Measurements from ENCODE around the gene MAP3K13. TPM values are rescaled to one million over a fixed set of nuclear protein-coding genes. Genes with fewer than 3 reads are reported as not detected.

The MAP3K13 gene
- total RNA-seq, 3 donors from 2014 or later: 36.4 to 61.0 (median 45.9) TPM

DNA sequence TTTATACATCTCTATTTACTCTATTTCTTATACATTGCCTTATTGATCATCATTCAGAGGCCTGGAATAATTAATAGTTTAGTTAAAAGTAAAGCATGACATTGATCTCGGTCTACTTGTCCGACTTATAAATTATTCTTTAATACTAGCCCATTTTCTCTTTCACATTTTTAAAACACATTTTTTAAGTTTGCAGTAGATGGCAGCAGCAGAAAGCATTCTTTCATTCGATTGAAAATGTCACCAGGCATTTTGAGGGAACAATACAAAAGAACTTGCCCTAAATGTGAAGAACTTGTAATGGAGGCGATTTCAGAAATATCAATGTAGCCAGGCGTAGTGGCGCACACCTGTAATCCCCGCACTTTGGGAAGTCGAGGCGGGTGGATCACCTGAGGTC lies 15.5 kb upstream of the MAP3K13 start:
- Histone ChIP-seq H3K4me1 (ENCODE audit: low read depth) (peaks cover 3% of the 10 kb centered on the region), H3K9me3 (no peaks in the 10 kb centered on the region), H3K4me3 (no peak overlapping the region), H3K36me3 (ENCODE audit: low read depth) (no peaks in the 10 kb centered on the region)
- ATAC-seq (no peak), DNase-seq (no peak)
- intact Hi-C loops (cut with DNase I, micrococcal nuclease): no loop called here
- TF ChIP-seq, protein P1, sequence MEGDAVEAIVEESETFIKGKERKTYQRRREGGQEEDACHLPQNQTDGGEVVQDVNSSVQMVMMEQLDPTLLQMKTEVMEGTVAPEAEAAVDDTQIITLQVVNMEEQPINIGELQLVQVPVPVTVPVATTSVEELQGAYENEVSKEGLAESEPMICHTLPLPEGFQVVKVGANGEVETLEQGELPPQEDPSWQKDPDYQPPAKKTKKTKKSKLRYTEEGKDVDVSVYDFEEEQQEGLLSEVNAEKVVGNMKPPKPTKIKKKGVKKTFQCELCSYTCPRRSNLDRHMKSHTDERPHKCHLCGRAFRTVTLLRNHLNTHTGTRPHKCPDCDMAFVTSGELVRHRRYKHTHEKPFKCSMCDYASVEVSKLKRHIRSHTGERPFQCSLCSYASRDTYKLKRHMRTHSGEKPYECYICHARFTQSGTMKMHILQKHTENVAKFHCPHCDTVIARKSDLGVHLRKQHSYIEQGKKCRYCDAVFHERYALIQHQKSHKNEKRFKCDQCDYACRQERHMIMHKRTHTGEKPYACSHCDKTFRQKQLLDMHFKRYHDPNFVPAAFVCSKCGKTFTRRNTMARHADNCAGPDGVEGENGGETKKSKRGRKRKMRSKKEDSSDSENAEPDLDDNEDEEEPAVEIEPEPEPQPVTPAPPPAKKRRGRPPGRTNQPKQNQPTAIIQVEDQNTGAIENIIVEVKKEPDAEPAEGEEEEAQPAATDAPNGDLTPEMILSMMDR (IDR thresholded peaks at IDR 0.05): no peak

DNA sequence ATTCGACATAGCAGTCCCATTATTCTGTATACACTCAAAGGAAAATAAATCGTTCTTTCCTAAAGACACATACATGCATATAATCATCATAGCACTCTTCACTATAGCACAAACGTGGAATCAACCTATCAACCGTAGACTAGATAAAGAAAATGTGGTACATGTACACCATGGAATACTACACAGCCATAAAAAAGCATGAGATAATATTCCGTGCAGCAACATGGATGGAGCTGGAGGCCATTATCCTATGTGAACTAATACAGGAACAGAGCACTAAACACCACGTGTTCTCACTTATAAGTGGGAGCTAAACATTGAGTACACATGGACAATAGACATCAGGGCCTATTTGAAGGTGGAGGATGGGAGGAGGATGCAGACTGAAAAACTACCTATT lies 12.1 kb upstream of the MAP3K13 start:
- Histone ChIP-seq H3K4me3 (no peak overlapping the region), H3K4me1 (ENCODE audit: low read depth) (peaks cover 3% of the 10 kb centered on the region), H3K36me3 (ENCODE audit: low read depth) (no peaks in the 10 kb centered on the region), H3K9me3 (no peaks in the 10 kb centered on the region)
- TF ChIP-seq, protein P1 (IDR thresholded peaks at IDR 0.05): no peak
- no peak for DNase-seq
- no peak for ATAC-seq
- intact Hi-C loops (cut with DNase I, micrococcal nuclease): no loop called here

DNA sequence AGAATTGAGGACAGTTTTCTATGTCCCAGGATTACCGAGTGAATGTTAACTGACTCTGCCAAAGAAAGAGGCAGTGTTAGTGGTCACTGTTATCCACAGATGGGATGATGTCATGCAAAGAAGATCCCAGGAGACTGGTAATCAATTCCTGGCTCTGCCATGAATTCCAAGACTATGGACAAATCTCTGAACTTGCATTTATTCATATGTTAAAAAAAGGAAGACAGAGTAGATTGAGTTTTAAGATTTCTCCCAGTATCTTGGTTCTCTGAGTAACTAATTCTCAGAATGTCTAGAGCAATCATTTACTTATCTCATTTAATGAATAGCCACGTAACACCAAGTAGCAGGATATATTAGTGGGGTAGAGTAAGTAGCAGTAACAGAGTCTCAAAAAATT lies 11.5 kb upstream of the MAP3K13 start:
- Histone ChIP-seq H3K36me3 (ENCODE audit: low read depth) (no peaks in the 10 kb centered on the region), H3K4me1 (ENCODE audit: low read depth) (peaks cover 3% of the 10 kb centered on the region), H3K4me3 (no peak overlapping the region), H3K9me3 (no peaks in the 10 kb centered on the region)
- ATAC-seq (no peak), DNase-seq (no peak)
- TF ChIP-seq, protein P1 (IDR thresholded peaks at IDR 0.05): no peak
- intact Hi-C loops (cut with DNase I, micrococcal nuclease): no loop called here

DNA sequence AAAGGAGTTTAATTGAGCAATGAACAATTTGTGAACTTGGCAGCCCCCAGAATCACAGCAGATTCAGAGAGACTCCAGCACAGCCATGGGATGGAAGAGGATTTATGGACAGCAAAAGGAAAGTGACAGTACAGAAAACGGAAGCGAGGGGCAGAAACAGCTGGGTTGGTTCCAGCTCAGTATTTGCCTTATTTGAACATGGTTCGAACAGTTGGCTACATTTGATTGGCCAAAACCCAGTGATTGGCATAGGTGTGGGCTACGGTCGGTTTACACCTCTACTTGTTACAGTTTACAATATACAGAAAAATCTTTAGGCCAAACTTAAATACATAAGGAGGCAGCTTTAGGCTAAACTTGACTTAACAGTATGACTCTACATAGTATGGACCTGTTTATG lies 9.7 kb upstream of the MAP3K13 start:
- H3K4me3 ChIP-seq: no peak overlapping the region
- intact Hi-C loops (cut with DNase I, micrococcal nuclease): no loop called here
- DNase-seq: no peak
- no peaks in the 10 kb centered on the region for H3K9me3 ChIP-seq
- H3K36me3 ChIP-seq (ENCODE audit: low read depth): no peaks in the 10 kb centered on the region
- ATAC-seq: no peak
- TF ChIP-seq, protein P1 (IDR thresholded peaks at IDR 0.05): no peak
- H3K4me1 ChIP-seq (ENCODE audit: low read depth): peaks cover 3% of the 10 kb centered on the region

DNA sequence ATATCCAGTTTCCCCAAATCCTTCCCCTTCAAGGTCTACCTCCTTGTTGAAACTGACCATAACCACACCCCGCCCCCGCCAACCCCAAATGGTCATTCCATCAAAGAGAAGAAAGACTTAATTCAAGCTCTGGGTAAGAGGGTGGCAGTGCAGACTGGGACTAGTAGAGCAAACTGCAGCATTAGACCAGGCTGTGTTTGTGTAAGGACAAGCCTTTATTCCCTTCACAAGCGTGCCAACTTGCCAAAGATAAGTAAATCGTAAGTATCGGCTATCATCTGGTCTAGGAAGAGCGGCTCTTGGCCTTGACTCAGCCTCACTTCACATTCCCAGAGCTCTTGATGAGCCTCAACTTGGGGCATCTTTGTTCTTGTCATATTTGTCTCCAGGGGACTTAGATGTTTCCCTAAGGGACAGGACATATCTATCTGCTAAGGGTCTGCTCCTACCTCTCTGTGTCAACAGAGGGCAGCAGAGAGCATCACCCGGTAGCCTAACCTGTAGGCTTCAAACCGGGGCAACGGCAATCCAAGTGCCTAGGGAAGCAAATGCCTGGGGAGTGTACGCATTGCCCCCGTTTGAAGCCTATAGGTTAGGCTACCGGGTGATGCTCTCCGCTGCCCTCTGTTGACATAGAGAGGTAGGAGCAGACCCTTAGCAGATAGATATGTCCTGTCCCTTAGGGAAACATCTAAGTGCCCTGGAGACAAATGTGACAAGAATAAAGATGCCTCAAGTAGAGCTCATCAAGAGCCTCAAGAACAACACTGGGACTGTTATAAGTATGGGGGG lies 8.9 kb upstream of the MAP3K13 start:
- TF ChIP-seq, protein P1 (IDR thresholded peaks at IDR 0.05): peak; percentile 35
- no peaks in the 10 kb centered on the region for H3K36me3 ChIP-seq (ENCODE audit: low read depth)
- peaks cover 3% of the 10 kb centered on the region for H3K4me1 ChIP-seq (ENCODE audit: low read depth)
- H3K4me3 ChIP-seq: no peak overlapping the region
- no peaks in the 10 kb centered on the region for H3K9me3 ChIP-seq
- peak; percentile 95 for ATAC-seq
- DNase-seq: peak in 2 of 3 donors; percentile 61 to 84
- intact Hi-C loops (cut with DNase I, micrococcal nuclease): no loop called here
